Epithelial cell of esophagus (primary cell): Measurements from ENCODE around the gene AJM1.

Experiments
- DNase-seq: peaks from one replicate; pipeline ENCODE4 v3.0.0; 2010; ENCODE audit warnings: low read depth
- H3K4me3 ChIP-seq: 2 replicates; pipeline ENCODE4 v1.5.1; 2011; ENCODE audit warnings: mild to moderate bottlenecking, low read length, control low read depth
- CTCF ChIP-seq: IDR thresholded peaks from 2 replicates; pipeline ENCODE4 v1.5.1; 2011; ENCODE audit warnings: low read depth, mild to moderate bottlenecking, low read length, control low read depth, inconsistent platforms; ENCODE audit not compliant: insufficient read depth; ENCODE audit errors: missing control alignments

The AJM1 gene

DNA sequence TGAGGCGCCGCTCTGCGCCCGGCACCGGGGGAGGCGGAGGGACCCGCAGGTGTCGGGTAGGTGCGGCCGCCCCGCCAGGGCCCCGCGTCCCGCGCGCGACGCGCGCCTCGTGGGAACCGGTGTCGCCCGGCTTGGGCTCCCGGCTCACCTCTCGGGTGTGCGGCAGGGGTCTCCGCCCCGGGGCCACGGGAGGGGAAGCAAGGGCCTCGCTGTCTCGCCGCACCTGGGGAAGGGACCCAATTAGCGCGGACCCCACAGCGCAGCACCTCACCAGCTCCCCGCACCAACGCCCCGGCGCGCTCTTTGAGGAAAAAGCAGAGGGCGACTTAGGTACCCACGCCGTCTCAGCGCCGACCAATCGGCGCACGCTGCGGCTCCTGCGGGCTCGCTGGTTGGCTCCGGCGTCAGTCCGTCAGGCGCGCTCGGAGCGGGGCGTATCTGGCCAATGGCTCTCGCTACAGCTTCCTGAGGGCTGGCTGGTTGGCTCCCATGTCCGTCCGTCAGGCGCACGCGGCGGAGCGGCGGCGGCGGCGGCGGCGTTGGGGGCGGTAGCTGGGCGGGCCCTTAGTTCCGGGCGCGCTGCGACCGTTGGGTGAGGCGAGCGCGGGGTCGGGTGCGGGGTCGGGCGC is 43.8 kb downstream of the AJM1 start, which contains the start of gene TRAF2:
Gene TRAF2 (plus strand): TSS at position 567 of the 629 bp plus-strand sequence. CDS start 12,225 bp downstream, outside the sequence.
- peak within 1 kb of the TSS; percentile 68 for H3K4me3 ChIP-seq
- no peak for TF ChIP-seq CTCF
- peak; percentile 100 for DNase-seq

DNA sequence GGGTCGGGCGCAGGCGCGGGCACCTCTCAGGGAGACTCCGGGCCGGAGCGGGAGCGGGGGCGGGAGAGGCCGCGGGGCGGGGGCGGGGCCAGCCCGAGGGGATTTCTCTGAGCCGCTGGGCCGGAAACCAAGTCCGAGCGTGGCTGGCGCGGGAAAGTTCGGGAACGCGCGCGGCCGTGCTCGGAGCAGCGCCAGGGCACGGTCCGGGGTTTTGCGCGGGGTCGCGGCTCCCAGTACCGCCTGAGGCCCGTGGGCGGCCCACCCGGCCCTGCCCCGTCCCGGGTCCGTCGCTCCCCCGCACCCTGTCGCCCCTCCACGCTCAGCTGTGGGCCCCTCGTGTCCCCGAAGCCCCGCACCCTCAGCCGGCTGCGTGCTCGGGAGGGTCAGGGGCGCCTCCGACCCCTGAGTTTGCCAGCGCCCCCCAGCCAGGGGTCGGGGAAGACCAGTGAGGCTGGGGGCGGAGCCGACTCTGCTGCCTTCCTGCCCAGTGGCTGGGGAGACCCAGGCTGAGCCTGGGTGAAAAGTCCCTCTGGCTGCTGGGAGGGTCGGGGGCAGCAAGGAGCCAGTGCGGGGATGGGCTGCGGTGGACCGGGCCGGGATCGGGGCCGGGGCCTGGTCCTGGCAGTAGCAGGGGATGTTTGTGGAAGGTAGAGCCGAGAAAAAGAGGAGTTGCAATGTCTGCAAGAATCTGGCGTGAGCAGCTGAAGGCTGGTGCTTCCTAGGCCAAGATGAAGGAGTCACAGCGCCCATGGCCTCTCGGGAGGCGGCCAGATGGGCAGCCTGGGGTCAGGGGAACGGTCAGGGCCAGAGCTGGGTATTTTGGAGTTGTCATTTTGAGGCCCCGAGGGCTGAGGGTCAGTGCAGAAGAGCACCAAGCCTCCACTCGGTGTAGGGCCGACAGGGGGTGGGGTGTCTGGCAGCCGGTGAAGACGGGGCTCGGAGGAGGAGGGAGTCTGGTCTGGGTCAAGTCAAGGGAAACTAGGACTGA is 44.6 kb downstream of the AJM1 start:
- no peak for TF ChIP-seq CTCF
- peak overlapping the region; percentile 66 for H3K4me3 ChIP-seq
- DNase-seq, result no peak

GRCh38 chr9:136888454-136888853 is 46.2 kb downstream of the AJM1 start:
- no peak for DNase-seq
- no peak for TF ChIP-seq CTCF
- H3K4me3 ChIP-seq, result no peak overlapping the region

DNA sequence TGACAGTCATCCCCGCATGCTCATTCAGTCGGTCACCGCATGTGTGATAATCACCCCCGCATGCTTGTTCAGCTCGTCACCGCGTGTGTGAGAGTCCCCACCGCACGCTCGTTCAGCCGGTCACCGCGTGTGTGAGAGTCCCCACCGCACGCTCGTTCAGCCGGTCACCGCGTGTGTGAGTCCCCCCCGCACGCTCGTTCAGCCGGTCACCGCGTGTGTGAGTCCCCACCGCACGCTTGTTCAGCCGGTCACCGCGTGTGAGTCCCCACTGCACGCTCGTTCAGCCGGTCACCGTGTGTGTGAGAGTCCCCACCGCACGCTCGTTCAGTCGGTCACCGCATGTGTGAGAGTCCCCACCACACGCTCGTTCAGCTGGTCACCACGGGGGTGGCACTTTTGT is 47.6 kb downstream of the AJM1 start:
- DNase-seq, result no peak
- TF ChIP-seq CTCF, result no peak
- H3K4me3 ChIP-seq, result no peak overlapping the region

DNA sequence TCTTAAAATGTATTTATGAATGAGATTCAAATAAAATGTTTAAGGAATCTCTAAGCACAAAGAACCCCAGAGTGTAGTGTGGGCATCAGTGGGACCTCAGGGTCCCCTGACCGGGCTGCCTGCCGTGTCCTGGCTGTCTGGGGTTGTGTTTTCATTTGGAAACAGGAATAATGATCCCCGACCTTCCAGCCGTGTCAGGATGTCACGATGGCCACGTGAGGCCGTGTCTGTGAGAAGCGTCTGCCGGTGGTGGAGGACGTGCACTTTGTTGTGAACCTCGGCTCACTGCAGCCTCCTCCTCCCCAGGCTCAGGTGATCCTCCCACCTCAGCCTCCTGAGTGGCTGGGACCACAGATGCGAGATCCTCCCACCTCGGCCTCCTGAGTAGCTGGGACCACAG is 48.4 kb downstream of the AJM1 start:
- DNase-seq, result no peak
- no peak overlapping the region for H3K4me3 ChIP-seq
- TF ChIP-seq CTCF, result no peak
